ENCODE results near the gene PP2D1. TPM values are rescaled to one million over a fixed set of nuclear protein-coding genes. Genes with fewer than 3 reads are reported as not detected.
"Not testable (repeated sequence)": the region's sequence is repeated elsewhere in the genome, so short reads cannot be mapped to it uniquely, and the experiment has no call there.

The PP2D1 gene
- polyA plus RNA-seq, 1 experiment, result not detected

DNA sequence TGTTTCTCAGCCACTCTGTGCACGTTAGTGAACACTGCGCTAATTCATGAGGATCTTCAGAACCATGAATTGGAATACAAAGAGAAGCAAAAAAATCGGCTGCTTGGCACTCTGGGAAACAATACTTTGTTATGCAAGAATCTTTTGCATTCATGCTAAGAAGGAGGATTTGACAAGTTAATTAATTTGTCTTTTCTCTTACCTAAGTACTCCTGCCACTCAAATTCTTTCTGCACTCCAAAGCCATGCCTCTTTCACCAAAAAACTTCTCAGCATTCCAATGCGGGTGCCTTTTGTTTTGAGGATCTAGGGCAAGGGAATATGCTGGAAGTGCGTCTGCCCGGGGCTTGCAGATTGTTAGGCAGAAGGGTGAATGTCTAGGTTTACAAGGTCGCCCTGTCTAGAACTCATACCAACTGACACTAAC lies 16.9 kb upstream of the PP2D1 start:
- POLR2A ChIA-PET, result no interaction called here
- TF ChIP-seq, protein P1, sequence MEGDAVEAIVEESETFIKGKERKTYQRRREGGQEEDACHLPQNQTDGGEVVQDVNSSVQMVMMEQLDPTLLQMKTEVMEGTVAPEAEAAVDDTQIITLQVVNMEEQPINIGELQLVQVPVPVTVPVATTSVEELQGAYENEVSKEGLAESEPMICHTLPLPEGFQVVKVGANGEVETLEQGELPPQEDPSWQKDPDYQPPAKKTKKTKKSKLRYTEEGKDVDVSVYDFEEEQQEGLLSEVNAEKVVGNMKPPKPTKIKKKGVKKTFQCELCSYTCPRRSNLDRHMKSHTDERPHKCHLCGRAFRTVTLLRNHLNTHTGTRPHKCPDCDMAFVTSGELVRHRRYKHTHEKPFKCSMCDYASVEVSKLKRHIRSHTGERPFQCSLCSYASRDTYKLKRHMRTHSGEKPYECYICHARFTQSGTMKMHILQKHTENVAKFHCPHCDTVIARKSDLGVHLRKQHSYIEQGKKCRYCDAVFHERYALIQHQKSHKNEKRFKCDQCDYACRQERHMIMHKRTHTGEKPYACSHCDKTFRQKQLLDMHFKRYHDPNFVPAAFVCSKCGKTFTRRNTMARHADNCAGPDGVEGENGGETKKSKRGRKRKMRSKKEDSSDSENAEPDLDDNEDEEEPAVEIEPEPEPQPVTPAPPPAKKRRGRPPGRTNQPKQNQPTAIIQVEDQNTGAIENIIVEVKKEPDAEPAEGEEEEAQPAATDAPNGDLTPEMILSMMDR (IDR thresholded peaks at IDR 0.05; ENCODE audit: insufficient read depth, low read depth, low read length), result no peak
- CTCF ChIA-PET, result no interaction called here
- DNase-seq (ENCODE audit: low read depth), result no peak
- Histone ChIP-seq H3K4me3 (ENCODE audit: low read depth, low read length) (no peak overlapping the region), H3K36me3 (ENCODE audit: control insufficient read depth, insufficient read depth, low read length) (no peaks in the 10 kb centered on the region), H3K27me3 (ENCODE audit: control insufficient read depth, insufficient read depth, low read length) (no peaks in the 10 kb centered on the region)

DNA sequence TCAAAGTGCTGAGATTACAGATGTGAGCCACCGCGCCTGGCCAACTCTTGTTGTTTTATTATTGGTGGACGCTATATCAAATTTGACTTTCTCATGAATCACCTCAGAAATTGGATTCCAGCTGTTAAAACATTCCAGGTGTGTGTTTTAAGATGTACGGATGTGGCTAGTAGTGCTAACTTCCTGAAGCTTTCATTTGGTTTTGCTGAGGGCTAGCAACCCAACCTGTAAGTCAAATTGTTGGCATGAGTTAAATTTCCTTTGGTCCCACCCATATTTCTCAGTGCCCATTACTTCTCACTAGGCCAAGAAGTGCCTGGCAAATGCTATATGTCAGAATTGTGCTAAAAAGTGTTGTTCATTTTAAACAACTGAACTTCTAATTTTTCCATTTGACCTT lies 15.1 kb upstream of the PP2D1 start:
- ChIA-PET CTCF (no interaction called here), POLR2A (no interaction called here)
- TF ChIP-seq, protein P1 (IDR thresholded peaks at IDR 0.05; ENCODE audit: insufficient read depth, low read depth, low read length), result no peak
- no peaks in the 10 kb centered on the region for H3K27me3 ChIP-seq (ENCODE audit: control insufficient read depth, insufficient read depth, low read length)
- no peak overlapping the region for H3K4me3 ChIP-seq (ENCODE audit: low read depth, low read length)
- no peaks in the 10 kb centered on the region for H3K36me3 ChIP-seq (ENCODE audit: control insufficient read depth, insufficient read depth, low read length)
- DNase-seq (ENCODE audit: low read depth), result no peak

DNA sequence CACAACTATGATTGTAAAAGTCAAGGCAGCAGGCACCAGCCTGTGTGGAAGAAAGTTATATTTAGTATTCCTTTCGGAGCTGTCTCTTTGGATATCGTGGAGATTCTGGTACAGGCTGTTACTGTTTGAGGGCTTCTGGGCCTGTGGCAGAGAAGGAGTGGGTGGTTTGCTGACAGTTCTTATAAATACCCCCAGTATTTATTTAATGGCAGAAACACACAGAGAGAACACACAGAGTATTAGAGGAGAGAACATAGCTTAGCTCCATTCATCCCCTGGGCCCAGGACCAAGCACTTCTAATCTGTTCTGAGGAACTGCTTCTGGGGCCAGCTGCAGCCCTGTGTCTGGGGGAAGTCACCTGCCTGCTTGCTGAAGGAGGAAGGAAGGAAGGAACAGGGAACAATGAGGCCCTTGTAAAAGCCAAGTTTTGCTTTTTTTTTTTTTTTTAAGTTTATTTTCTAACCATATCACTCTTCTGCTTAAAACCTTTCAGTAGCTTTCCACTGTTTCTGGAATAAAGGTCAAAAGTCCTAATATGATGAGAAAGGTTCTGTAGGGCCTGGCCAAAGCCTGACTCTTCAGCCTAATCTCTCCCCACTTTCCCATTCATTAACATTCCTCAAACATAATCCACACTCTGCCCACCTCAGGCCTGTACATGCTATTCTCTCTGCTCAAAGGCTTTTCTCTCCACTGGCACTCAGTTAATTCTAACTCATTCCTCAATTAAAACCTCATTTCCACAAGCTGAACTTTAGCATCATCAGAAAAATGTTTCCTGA lies 11.8 kb upstream of the PP2D1 start:
- TF ChIP-seq, protein P1 (IDR thresholded peaks at IDR 0.05; ENCODE audit: insufficient read depth, low read depth, low read length), result no peak
- ChIA-PET POLR2A (no interaction called here), CTCF (interaction anchor here (0.8 kb wide), 1 partner anchor 136 kb away, joined by 3 read pairs; no protein-coding TSS in a partner anchor)
- H3K4me3 ChIP-seq (ENCODE audit: low read depth, low read length), result no peak overlapping the region
- no peaks in the 10 kb centered on the region for H3K36me3 ChIP-seq (ENCODE audit: control insufficient read depth, insufficient read depth, low read length)
- no peak for DNase-seq (ENCODE audit: low read depth)
- no peaks in the 10 kb centered on the region for H3K27me3 ChIP-seq (ENCODE audit: control insufficient read depth, insufficient read depth, low read length)

DNA sequence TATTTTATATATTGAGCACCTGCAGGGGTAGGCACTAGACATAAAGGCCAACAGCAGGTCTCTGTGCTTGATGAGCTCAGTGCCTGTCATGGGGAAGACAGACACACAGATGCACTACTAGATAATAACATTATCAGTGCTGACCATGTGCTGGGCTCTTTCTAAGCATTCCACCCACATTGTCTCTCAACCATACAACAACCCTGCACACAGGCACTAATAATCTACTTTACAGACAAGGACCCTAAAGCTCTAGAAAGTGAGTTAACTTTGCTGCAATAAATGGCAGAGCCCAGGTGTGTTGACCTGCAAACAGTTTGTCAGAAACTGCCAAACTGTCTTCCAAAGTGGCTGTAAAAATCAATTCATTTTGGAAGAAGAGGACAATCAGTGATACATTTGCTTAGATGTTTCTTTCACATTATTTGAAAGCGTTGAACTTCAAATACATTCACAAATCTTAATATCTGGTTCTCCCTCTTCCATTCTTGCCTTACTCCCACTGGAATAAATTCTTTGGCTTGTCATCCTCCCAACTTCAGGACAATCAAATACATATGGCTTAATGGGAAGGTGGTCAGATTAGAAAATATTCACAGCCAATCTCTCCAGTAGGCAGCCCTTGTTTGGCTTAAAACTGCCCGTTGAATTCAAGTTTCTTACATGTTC lies 11.0 kb upstream of the PP2D1 start:
- POLR2A ChIA-PET, result no interaction called here
- Histone ChIP-seq H3K4me3 (ENCODE audit: low read depth, low read length) (no peak overlapping the region), H3K36me3 (ENCODE audit: control insufficient read depth, insufficient read depth, low read length) (no peaks in the 10 kb centered on the region), H3K27me3 (ENCODE audit: control insufficient read depth, insufficient read depth, low read length) (no peaks in the 10 kb centered on the region)
- DNase-seq (ENCODE audit: low read depth), result no peak
- TF ChIP-seq, protein P1 (IDR thresholded peaks at IDR 0.05; ENCODE audit: insufficient read depth, low read depth, low read length), result no peak
- CTCF ChIA-PET, result interaction anchor here (0.8 kb wide), 1 partner anchor 135 kb away, joined by 3 read pairs; no protein-coding TSS in a partner anchor

DNA sequence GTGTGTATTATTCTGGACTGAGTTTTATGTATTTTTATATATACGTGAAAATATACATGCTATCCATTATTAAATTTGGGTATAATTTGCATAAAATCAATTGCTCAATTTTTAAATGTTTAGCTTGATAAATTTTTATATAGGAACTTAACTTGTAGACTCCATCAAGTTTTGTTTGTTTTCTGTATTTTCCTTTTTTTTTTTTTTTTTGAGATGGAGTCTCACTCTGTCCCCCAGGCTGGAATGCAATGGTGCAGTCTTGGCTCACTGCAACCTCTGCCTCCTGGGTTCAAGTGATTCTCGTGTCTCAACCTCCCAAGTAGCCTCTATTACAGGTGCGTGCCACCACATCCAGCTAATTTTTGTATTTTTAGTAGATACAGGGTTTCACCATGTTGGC lies 4.0 kb upstream of the PP2D1 start:
- POLR2A ChIA-PET, result not testable (repeated sequence)

More for the DNA sequence above, 4.0 kb upstream of the PP2D1 start:
- DNase-seq (ENCODE audit: low read depth); H3K27me3 ChIP-seq (ENCODE audit: control insufficient read depth, insufficient read depth, low read length); H3K36me3 ChIP-seq (ENCODE audit: control insufficient read depth, insufficient read depth, low read length); CTCF ChIA-PET; H3K4me3 ChIP-seq (ENCODE audit: low read depth, low read length): not testable (repeated sequence)

All from BJ (cell line).